Measurements from ENCODE around the gene GGTA1.

GGTA1 gene

GRCh38 chr9:121500165-121500478 is 478 bp upstream of the GGTA1 start:
- no peak overlapping the region for H2BK120ac ChIP-seq (ENCODE audit: low read depth, low read length)
- peak overlapping the region in 1 of 2 experiments; percentile 72 for H3K4me3 ChIP-seq (ENCODE audit: insufficient read depth in 1 of 2, low read depth in 1 of 2, low read length in 2 of 2)
- WGBS: 15% methylated on average over 15 of the region's 15 CpGs
- no peak overlapping the region for H2BK5ac ChIP-seq (ENCODE audit: low read depth, low read length, poor library complexity, severe bottlenecking)
- H3K27ac ChIP-seq (ENCODE audit: low read length, poor library complexity, severe bottlenecking): no peak overlapping the region
- peaks cover 8% of the 10 kb centered on the region for H3K9me3 ChIP-seq (ENCODE audit: control insufficient read depth, low read length)
- no peak overlapping the region for H2AK5ac ChIP-seq (ENCODE audit: low read length, severe bottlenecking)
- H4K91ac ChIP-seq (ENCODE audit: low read length): no peak overlapping the region
- H3K14ac ChIP-seq (ENCODE audit: low read length in 2 of 2): no peak overlapping the region
- no peak overlapping the region for H3K23ac ChIP-seq (ENCODE audit: low read length in 2 of 2)
- peaks cover 37 to 63% of the 10 kb centered on the region in 2 experiments for H3K27me3 ChIP-seq (ENCODE audit: control insufficient read depth in 1 of 2, insufficient read depth in 1 of 2, low read length in 2 of 2)
- H3K4me1 ChIP-seq (ENCODE audit: control insufficient read depth, insufficient read depth, low read depth, low read length): peaks cover 18% of the 10 kb centered on the region
- H3K18ac ChIP-seq (ENCODE audit: low read depth in 1 of 2, low read length in 2 of 2): no peak overlapping the region
- peak overlapping the region; percentile 90 for H3K4me2 ChIP-seq (ENCODE audit: low read length, poor library complexity, severe bottlenecking)
- no peaks in the 10 kb centered on the region for H3K36me3 ChIP-seq (ENCODE audit: control insufficient read depth in 1 of 2, insufficient read depth in 2 of 2, low read depth in 1 of 2, low read length in 2 of 2)
- H4K8ac ChIP-seq (ENCODE audit: low read length): no peak overlapping the region
- DNase-seq: no peak
- no peak overlapping the region for H2BK15ac ChIP-seq (ENCODE audit: low read depth, poor library complexity, severe bottlenecking)
- no peaks in the 10 kb centered on the region for H3K79me1 ChIP-seq (replicated peaks; ENCODE audit: low read length, poor library complexity, severe bottlenecking)
- H2BK12ac ChIP-seq (ENCODE audit: low read length in 2 of 2): no peak overlapping the region
- peak overlapping the region; percentile 56 for H3K9ac ChIP-seq (ENCODE audit: low read length)
- no peak overlapping the region for H3K4ac ChIP-seq (ENCODE audit: low read depth in 1 of 2, low read length in 2 of 2)
- H2AFZ ChIP-seq (ENCODE audit: low read depth, low read length): no peak overlapping the region

DNA sequence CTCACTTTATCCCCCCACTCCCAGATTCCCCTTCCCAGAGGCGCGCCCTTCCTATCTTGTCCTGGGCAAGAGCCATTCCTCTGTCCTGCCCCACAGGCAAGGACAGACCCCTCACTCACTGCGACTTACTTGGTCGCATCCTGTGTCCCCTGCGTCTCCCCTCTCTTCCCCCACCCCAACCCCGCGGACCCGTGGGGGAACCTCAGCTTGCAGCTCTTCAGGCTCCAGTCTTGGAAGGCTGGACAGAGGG is 542 bp downstream of the GGTA1 start:
- 0% methylated on average over 8 of the region's 8 CpGs for WGBS
- no peak overlapping the region for H2BK120ac ChIP-seq (ENCODE audit: low read depth, low read length)
- H3K4me3 ChIP-seq (ENCODE audit: insufficient read depth in 1 of 2, low read depth in 1 of 2, low read length in 2 of 2): peak overlapping the region; percentile 46 to 72
- peaks cover 8% of the 10 kb centered on the region for H3K9me3 ChIP-seq (ENCODE audit: control insufficient read depth, low read length)
- H3K23ac ChIP-seq (ENCODE audit: low read length in 2 of 2): peak overlapping the region in 1 of 2 experiments; percentile 23
- peaks cover 43 to 60% of the 10 kb centered on the region in 2 experiments for H3K27me3 ChIP-seq (ENCODE audit: control insufficient read depth in 1 of 2, insufficient read depth in 1 of 2, low read length in 2 of 2)
- no peak overlapping the region for H3K18ac ChIP-seq (ENCODE audit: low read depth in 1 of 2, low read length in 2 of 2)
- no peak overlapping the region for H3K27ac ChIP-seq (ENCODE audit: low read length, poor library complexity, severe bottlenecking)
- no peaks in the 10 kb centered on the region for H3K36me3 ChIP-seq (ENCODE audit: control insufficient read depth in 1 of 2, insufficient read depth in 2 of 2, low read depth in 1 of 2, low read length in 2 of 2)
- peak overlapping the region; percentile 56 for H3K9ac ChIP-seq (ENCODE audit: low read length)
- H4K8ac ChIP-seq (ENCODE audit: low read length): no peak overlapping the region
- H3K14ac ChIP-seq (ENCODE audit: low read length in 2 of 2): peak overlapping the region in 1 of 2 experiments; percentile 50
- no peak overlapping the region for H2AK5ac ChIP-seq (ENCODE audit: low read length, severe bottlenecking)
- no peak overlapping the region for H3K4ac ChIP-seq (ENCODE audit: low read depth in 1 of 2, low read length in 2 of 2)
- H3K4me1 ChIP-seq (ENCODE audit: control insufficient read depth, insufficient read depth, low read depth, low read length): peaks cover 18% of the 10 kb centered on the region
- H3K79me1 ChIP-seq (replicated peaks; ENCODE audit: low read length, poor library complexity, severe bottlenecking): no peaks in the 10 kb centered on the region
- DNase-seq: no peak
- peak overlapping the region; percentile 90 for H3K4me2 ChIP-seq (ENCODE audit: low read length, poor library complexity, severe bottlenecking)
- H2BK12ac ChIP-seq (ENCODE audit: low read length in 2 of 2): no peak overlapping the region
- no peak overlapping the region for H2BK5ac ChIP-seq (ENCODE audit: low read depth, low read length, poor library complexity, severe bottlenecking)
- H4K91ac ChIP-seq (ENCODE audit: low read length): peak overlapping the region; percentile 23
- H2AFZ ChIP-seq (ENCODE audit: low read depth, low read length): no peak overlapping the region
- no peak overlapping the region for H2BK15ac ChIP-seq (ENCODE audit: low read depth, poor library complexity, severe bottlenecking)

DNA sequence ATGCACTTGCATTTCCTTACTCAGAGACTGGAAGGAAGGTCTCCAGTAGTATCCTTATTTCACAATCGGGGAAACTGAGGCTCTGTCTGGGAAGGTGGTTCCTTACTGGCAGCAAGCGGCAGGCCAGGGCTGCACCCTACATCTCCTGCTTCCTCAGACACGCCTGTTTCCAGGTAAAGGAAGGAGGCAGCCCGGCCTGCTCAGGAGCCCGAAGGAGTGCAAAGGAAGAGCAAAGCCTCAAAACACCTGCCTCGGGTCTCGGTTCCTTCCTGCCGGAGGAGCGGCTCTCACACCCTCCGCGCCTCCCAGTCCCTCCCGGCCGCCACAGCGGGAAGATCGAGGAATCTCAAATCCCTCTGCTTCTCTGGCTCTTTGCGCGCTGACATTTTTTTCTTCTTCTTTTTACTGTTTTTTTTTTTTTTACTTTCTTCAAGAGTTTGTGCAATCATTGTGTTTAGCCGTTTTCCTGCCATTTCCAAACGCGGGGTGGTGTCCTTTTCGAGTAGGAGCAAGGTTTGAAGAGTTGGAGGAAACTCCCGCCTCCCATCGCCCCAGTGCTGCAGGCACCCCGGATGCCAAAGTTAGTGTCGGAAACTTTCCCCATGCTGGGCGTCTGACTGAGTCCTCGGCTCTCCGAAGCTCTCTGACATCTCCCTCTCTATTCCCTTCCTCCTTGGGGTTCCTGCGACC is 1.0 kb downstream of the GGTA1 start:
- Histone ChIP-seq H3K27ac (ENCODE audit: low read length, poor library complexity, severe bottlenecking) (no peak overlapping the region), H2AFZ (ENCODE audit: low read depth, low read length) (no peak overlapping the region), H3K4me3 (ENCODE audit: insufficient read depth in 1 of 2, low read depth in 1 of 2, low read length in 2 of 2) (peak overlapping the region in 1 of 2 experiments; percentile 72), H2BK120ac (ENCODE audit: low read depth, low read length) (no peak overlapping the region), H3K9ac (ENCODE audit: low read length) (peak overlapping the region; percentile 56), H2BK5ac (ENCODE audit: low read depth, low read length, poor library complexity, severe bottlenecking) (no peak overlapping the region), H3K36me3 (ENCODE audit: control insufficient read depth in 1 of 2, insufficient read depth in 2 of 2, low read depth in 1 of 2, low read length in 2 of 2) (no peaks in the 10 kb centered on the region), H3K4me1 (ENCODE audit: control insufficient read depth, insufficient read depth, low read depth, low read length) (peaks cover 18% of the 10 kb centered on the region), H3K14ac (ENCODE audit: low read length in 2 of 2) (no peak overlapping the region), H3K4ac (ENCODE audit: low read depth in 1 of 2, low read length in 2 of 2) (no peak overlapping the region), H2BK12ac (ENCODE audit: low read length in 2 of 2) (no peak overlapping the region), H4K8ac (ENCODE audit: low read length) (no peak overlapping the region), H2AK5ac (ENCODE audit: low read length, severe bottlenecking) (no peak overlapping the region), H3K4me2 (ENCODE audit: low read length, poor library complexity, severe bottlenecking) (peak overlapping the region; percentile 90), H3K18ac (ENCODE audit: low read depth in 1 of 2, low read length in 2 of 2) (no peak overlapping the region), H3K79me1 (replicated peaks; ENCODE audit: low read length, poor library complexity, severe bottlenecking) (no peaks in the 10 kb centered on the region), H3K27me3 (ENCODE audit: control insufficient read depth in 1 of 2, insufficient read depth in 1 of 2, low read length in 2 of 2) (peaks cover 46 to 56% of the 10 kb centered on the region in 2 experiments), H2BK15ac (ENCODE audit: low read depth, poor library complexity, severe bottlenecking) (no peak overlapping the region), H4K91ac (ENCODE audit: low read length) (no peak overlapping the region), H3K23ac (ENCODE audit: low read length in 2 of 2) (peak overlapping the region in 1 of 2 experiments; percentile 23), H3K9me3 (ENCODE audit: control insufficient read depth, low read length) (peaks cover 8% of the 10 kb centered on the region)
- 8% methylated on average over 27 of the region's 29 CpGs for WGBS
- peak; percentile 48 for DNase-seq

GRCh38 chr9:121498150-121498486 is 1.5 kb downstream of the GGTA1 start:
- H4K91ac ChIP-seq (ENCODE audit: low read length): no peak overlapping the region
- no peak overlapping the region for H4K8ac ChIP-seq (ENCODE audit: low read length)
- no peak overlapping the region for H2BK15ac ChIP-seq (ENCODE audit: low read depth, poor library complexity, severe bottlenecking)
- H3K27ac ChIP-seq (ENCODE audit: low read length, poor library complexity, severe bottlenecking): no peak overlapping the region
- peak overlapping the region in 1 of 2 experiments; percentile 72 for H3K4me3 ChIP-seq (ENCODE audit: insufficient read depth in 1 of 2, low read depth in 1 of 2, low read length in 2 of 2)
- H2AK5ac ChIP-seq (ENCODE audit: low read length, severe bottlenecking): no peak overlapping the region
- H3K79me1 ChIP-seq (replicated peaks; ENCODE audit: low read length, poor library complexity, severe bottlenecking): no peaks in the 10 kb centered on the region
- peaks cover 18% of the 10 kb centered on the region for H3K4me1 ChIP-seq (ENCODE audit: control insufficient read depth, insufficient read depth, low read depth, low read length)
- 6% methylated on average over 3 of the region's 4 CpGs for WGBS
- H2BK120ac ChIP-seq (ENCODE audit: low read depth, low read length): no peak overlapping the region
- H2BK12ac ChIP-seq (ENCODE audit: low read length in 2 of 2): no peak overlapping the region
- H2BK5ac ChIP-seq (ENCODE audit: low read depth, low read length, poor library complexity, severe bottlenecking): no peak overlapping the region
- H3K36me3 ChIP-seq (ENCODE audit: control insufficient read depth in 1 of 2, insufficient read depth in 2 of 2, low read depth in 1 of 2, low read length in 2 of 2): no peaks in the 10 kb centered on the region
- no peak overlapping the region for H3K4ac ChIP-seq (ENCODE audit: low read depth in 1 of 2, low read length in 2 of 2)
- no peak overlapping the region for H3K23ac ChIP-seq (ENCODE audit: low read length in 2 of 2)
- H3K18ac ChIP-seq (ENCODE audit: low read depth in 1 of 2, low read length in 2 of 2): no peak overlapping the region
- no peak overlapping the region for H2AFZ ChIP-seq (ENCODE audit: low read depth, low read length)
- H3K4me2 ChIP-seq (ENCODE audit: low read length, poor library complexity, severe bottlenecking): no peak overlapping the region
- H3K9me3 ChIP-seq (ENCODE audit: control insufficient read depth, low read length): peaks cover 8% of the 10 kb centered on the region
- no peak overlapping the region for H3K9ac ChIP-seq (ENCODE audit: low read length)
- no peak overlapping the region for H3K14ac ChIP-seq (ENCODE audit: low read length in 2 of 2)
- peaks cover 46 to 51% of the 10 kb centered on the region in 2 experiments for H3K27me3 ChIP-seq (ENCODE audit: control insufficient read depth in 1 of 2, insufficient read depth in 1 of 2, low read length in 2 of 2)
- peak; percentile 75 for DNase-seq

Measured in mesenchymal stem cell (in vitro differentiated cells and primary cell).